Stimulated activated CD8-positive, alpha-beta memory T cell treated with anti-CD3 and anti-CD28 coated beads, Interleukin-12 subunit alpha, Interleukin-12 subunit beta, amount 100 ng/mL, for 24 hours (primary cell): Measurements from ENCODE around the gene CACNA1H.
"Not testable (repeated sequence)": the region's sequence is repeated elsewhere in the genome, so short reads cannot be mapped to it uniquely, and the experiment has no call there.

Source experiments
- DNase-seq: peaks from one replicate; pipeline ENCODE4 v3.0.0-alpha.2; 2020; ENCODE audit errors: extremely low read depth

Gene CACNA1H

GRCh38 chr16:1255276-1256122 is 102.6 kb downstream of the CACNA1H start, which contains the start of gene TPSD1:
Gene TPSD1, plus strand, starts transcription at chr16:1256069. Its CDS starts 212 bp downstream, at chr16:1256281.
- DNase-seq, result not testable (repeated sequence)

DNA sequence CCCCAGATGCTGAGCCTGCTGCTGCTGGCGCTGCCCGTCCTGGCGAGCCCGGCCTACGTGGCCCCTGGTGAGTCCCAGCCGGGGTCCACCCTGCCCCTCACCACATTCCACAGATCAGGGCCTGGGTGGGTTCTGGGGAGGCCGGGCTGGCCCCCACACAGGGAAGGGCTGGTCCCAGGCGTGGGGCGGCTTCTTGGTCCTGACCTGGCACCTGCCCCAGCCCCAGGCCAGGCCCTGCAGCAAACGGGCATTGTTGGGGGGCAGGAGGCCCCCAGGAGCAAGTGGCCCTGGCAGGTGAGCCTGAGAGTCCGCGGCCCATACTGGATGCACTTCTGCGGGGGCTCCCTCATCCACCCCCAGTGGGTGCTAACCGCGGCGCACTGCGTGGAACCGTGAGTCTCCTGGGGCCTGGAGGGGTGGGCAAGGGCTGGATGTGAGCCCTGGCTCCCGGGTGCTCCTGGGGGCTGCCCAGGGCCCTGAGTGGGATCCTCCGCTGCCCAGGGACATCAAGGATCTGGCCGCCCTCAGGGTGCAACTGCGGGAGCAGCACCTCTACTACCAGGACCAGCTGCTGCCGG is 103.5 kb downstream of the CACNA1H start:
- DNase-seq, result not testable (repeated sequence)

DNA sequence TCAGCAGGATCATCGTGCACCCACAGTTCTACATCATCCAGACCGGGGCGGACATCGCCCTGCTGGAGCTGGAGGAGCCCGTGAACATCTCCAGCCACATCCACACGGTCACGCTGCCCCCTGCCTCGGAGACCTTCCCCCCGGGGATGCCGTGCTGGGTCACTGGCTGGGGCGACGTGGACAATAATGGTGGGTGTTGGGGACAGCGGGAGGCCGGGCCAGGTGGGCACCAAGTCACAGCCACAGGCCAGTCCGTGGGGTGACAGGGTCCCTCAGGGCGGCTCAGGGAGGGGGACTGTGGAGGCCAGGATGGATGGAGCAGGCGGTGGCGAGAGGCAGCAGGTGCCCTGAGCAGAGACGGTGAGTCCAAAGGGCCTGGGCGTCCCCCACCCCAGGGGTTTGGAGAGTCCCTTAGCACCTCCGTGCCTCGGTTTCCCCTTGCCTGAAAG is 104.0 kb downstream of the CACNA1H start:
- no peak for DNase-seq

DNA sequence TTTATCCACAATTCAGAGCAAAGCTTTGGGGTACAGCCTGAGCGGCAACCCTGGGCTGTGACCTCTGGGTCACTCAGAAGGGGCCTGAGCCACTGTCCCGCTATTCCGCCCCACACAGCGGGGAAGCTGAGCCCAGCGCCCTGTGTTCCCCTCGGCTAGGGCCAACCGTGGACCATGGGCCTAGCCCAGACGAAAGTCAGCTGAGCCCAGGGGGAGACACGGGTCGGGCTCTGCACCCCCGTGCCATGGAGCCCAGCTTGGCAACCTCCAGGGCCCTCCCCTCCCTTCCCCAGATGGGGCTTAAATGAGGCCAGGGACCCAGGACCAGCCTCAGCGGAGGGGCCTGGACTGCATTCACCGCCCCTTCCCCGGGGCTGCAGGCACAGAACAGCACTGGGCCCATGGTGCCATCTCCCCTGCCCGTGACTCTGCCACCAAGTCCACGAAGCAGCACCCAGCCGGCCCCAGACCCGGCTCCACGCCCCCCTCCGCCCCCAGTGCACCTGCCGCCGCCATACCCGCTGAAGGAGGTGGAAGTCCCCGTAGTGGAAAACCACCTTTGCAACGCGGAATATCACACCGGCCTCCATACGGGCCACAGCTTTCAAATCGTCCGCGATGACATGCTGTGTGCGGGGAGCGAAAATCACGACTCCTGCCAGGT is 104.8 kb downstream of the CACNA1H start:
- no peak for DNase-seq

DNA sequence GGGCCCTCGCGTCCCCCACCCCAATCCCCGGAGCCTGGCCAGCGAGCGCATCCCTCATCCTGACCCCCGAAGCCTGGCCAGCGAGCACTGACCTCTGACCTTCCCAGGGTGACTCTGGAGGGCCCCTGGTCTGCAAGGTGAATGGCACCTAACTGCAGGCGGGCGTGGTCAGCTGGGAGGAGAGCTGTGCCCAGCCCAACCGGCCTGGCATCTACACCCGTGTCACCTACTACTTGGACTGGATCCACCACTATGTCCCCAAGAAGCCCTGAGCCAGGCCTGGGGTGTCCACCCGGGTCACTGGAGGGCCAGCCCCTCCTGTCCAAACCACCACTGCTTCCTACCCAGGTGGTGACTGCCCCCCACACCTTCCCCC is 105.3 kb downstream of the CACNA1H start:
- no peak for DNase-seq

- no peak for DNase-seq
Observed at GRCh38 chr16:1258906-1259759, 106.2 kb downstream of the CACNA1H start.

DNA sequence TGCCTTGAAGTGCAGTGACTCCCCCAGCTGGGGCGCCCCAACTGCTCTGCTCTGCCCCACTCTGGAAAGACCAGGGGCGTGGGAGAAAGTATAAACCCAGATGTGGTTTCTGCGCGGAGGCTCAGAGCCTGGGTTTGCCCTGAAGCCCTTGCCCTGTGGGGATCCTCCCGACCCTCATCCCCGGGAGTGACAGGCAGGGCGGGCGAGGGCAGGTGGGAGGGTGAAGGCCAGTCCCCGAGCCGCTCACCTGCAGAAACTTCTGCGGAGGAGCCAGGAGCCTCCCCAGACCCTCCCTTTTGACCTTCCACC is 106.8 kb downstream of the CACNA1H start:
- no peak for DNase-seq

DNA sequence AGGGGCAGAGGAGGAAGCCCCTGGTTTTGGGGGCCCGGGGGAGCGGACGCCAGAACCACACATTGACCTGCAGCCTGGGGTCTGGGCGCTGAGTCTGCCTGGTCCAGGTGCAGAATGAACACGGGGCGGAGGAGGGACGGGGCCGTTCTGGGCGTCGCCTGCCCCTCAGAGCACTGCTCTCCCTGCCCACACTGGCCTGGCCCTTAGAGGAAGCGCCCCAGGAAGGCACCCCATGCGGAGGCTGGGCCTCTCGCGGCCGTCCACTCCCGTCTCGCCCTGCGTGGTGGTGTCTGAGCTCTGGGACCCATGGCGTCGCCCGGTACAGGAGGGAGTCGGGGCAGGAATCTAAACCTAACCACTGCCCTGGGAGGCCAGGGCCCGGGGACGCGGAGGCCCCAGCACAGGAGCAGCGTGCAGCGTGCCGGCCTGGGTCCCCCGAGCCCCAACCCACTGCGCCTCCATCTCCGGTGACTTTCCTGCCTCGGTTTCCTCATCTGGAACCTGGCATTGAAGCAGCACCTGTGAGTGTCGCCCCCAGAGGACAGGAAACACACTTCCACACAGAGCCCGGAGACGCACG is 107.3 kb downstream of the CACNA1H start:
- no peak for DNase-seq

GRCh38 chr16:1261131-1261892 is 108.4 kb downstream of the CACNA1H start:
- no peak for DNase-seq

GRCh38 chr16:1262210-1262845 is 109.4 kb downstream of the CACNA1H start:
- DNase-seq, result no peak

GRCh38 chr16:1262846-1263221 is 109.9 kb downstream of the CACNA1H start:
- DNase-seq, result no peak

DNA sequence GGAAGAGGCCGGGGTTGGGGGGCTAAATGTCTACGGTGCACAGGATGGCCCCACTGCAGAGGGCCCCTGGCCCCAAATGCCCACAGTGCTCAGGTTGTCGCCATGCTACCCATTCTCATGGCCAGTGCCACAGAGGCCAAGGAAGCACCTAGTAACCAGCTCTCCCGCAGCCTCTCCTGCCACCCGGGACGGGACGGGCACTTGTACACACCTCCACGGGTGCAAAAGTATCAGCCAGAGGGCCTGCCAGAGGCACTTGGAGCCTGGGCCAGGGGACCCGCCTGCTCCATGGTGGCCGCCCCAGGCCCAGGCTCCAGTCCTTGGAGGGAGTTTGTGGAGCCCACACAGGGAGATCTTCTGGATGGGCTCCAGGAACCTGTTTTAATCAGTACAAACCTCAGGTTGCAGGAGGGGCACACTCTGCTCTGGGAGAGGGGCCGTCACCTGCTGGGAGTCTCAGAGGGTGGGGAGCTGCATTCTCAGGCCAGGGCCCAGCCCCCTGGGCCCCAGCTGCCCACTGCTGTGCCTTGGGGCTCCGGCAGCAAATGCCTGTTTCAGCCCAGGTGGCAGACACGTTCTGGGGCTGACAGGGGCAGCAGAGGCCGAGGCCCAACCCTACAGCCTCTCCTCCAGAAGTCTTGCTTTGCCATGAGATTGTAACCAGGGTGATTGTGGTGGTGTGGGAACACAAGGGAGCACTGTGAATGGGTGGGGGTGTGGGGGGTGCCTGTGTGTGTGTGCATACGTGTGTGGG is 110.9 kb downstream of the CACNA1H start:
- DNase-seq, result no peak

DNA sequence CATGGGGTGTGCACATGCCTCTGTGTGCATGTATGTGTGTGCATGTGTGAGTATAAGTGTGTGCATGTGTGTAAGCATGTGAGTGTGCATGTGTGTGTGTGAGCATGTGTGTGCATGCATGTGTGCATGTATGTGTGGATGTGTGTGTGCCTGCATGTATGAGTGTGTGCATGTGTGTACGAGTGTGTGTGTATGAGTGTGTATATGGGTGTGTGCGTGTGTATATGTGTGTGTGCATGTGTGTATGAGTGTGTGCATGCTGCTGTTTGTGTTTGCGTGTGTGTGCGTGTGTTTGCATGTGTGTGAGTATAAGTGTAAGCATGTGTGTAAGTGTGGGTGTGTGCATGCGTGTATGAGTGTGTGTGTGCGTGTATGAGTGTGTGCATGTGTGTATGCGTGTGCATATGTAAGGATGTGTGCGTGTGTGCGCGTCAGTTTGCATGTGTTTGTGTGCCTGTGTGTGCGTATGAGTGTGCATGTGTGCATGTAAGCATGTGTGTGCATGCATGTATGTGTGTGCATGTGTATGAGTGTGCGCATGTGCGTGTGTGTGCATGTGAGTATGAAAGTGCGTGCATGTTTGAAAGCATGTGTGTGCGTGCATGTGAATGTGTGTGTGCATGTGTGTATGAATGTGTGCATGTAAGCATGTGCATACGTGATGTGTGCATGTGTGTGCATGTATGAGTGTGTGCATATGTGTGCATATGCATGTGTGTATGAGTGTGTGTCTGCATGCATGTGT is 111.6 kb downstream of the CACNA1H start:
- no peak for DNase-seq

DNA sequence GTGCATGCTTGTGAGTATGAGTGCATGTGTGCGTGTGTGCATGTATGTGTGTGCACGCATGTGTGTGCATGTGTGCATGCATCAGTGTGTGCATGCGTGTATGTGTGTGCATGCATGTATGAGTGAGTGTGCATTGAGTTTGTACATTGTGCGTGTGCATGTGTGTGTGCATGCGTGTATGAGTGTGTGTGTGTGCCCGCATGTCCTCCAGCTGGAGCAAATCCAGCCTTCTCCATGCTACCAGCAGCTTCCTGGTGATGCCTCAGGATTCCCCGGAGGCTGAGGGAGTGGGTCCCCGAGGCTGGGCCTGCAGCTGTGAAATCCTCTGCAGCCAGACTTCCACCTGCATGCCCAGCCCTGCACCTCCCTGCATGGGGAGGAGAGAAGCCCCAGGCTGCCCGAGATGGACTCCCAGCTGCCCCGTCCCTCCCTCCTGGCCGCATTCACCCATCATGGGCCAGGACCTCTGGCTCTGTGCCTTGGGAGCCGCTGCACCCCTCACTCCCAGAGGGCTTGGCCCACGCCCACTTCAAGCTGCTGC is 112.3 kb downstream of the CACNA1H start:
- no peak for DNase-seq

- DNase-seq, result no peak
Observed at GRCh38 chr16:1265826-1266225, 112.9 kb downstream of the CACNA1H start.

GRCh38 chr16:1269418-1269817 is 116.5 kb downstream of the CACNA1H start:
- DNase-seq, result not testable (repeated sequence)

DNA sequence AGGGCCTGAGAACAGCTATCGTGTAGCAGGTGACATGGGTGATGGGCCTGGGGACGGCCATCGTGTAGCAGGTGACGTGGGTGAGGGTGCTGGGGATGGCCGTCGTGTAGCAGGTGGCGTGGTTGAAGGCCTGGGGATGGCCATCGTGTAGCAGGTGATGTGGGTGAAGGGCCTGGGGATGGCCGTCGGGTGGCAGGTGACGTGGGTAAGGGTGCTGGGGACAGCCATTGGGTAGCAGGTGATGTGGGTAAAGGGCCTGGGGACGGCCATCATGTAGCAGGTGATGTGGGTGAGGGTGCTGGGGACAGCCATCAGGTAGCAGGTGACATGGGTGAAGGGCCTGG is 118.4 kb downstream of the CACNA1H start:
- no peak for DNase-seq
